ENCODE data around the gene STXBP1. TPM values are rescaled to one million over a fixed set of nuclear protein-coding genes. Genes with fewer than 3 reads are reported as not detected.
A peak's percentile ranks its signal among the peaks of the same experiment; 100 is the strongest.

STXBP1 gene
- total and polyA plus RNA-seq, 2 of the 4 experiments (the other 2 are of a cell fraction), result 15.8 to 22.6 TPM

DNA sequence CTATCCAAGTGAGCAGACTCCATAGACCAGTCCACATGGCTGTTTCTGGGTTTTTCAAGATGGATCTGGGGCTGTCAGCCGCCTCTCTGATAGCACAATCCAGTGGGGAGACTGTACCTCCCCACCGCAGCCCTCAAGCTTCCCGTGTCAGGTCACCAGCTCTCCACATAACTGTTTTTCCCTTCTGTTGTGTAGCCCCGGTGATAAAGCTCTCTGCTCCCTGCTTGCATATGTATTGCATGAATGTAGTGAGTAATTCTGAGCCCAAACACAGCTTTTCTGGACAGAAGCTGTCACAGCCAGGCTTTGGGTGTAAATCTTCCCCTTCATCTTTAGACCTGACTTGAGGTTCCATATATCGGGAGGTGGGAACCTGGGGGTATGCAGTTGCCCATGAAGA, 71.6 kb downstream of the STXBP1 start:
- Histone ChIP-seq H3K23ac (ENCODE audit: low read depth, low read length) (no peak overlapping the region), H3K79me1 (ENCODE audit: low read depth in 1 of 2, low read length in 2 of 2) (no peaks in the 10 kb centered on the region), H3K9me3 (ENCODE audit: control insufficient read depth, insufficient read depth, low read length) (no peaks in the 10 kb centered on the region), H2BK15ac (ENCODE audit: low read depth, low read length) (no peak overlapping the region), H3K27me3 (ENCODE audit: control insufficient read depth, insufficient read depth, low read length) (no peaks in the 10 kb centered on the region), H3K18ac (ENCODE audit: low read depth, low read length) (no peak overlapping the region), H2BK120ac (ENCODE audit: low read depth, low read length) (no peak overlapping the region), H2BK20ac (ENCODE audit: low read depth, low read length) (no peak overlapping the region), H3K36me3 (ENCODE audit: control insufficient read depth, insufficient read depth, low read length) (peaks cover 58% of the 10 kb centered on the region), H2AK9ac (replicated peaks; ENCODE audit: low read depth, low read length, poor library complexity) (peak overlapping the region; percentile 14), H4K91ac (ENCODE audit: insufficient read depth, low read depth, low read length) (no peak overlapping the region), H2AK5ac (ENCODE audit: low read depth, low read length) (0 out of 2 replicates have a peak overlapping the region, but pooled peaks have one; percentile 67), H3K9ac (ENCODE audit: low read depth, low read length) (no peak overlapping the region), H3K56ac (ENCODE audit: extremely low read depth, insufficient read depth, low read length) (no peak overlapping the region), H4K8ac (ENCODE audit: low read depth in 2 of 2, low read length in 2 of 2) (no peak overlapping the region), H3K4me2 (ENCODE audit: low read depth, low read length) (no peak overlapping the region), H3K9me1 (ENCODE audit: insufficient read depth, low read length) (peaks cover 19% of the 10 kb centered on the region), H2AFZ (replicated peaks; ENCODE audit: low read length, poor library complexity) (no peak overlapping the region), H2BK5ac (ENCODE audit: low read depth, low read length, poor library complexity, severe bottlenecking) (no peak overlapping the region), H3K14ac (replicated peaks; ENCODE audit: low read depth, low read length) (no peak overlapping the region; the same call in 1 of the 2 replicates), H3K27ac (ENCODE audit: insufficient read depth, low read length) (no peak overlapping the region), H3K4me1 (ENCODE audit: control insufficient read depth, insufficient read depth, low read length) (peaks cover 11% of the 10 kb centered on the region), H4K5ac (ENCODE audit: low read depth, low read length) (no peak overlapping the region), H4K20me1 (ENCODE audit: insufficient read depth, low read length) (no peaks in the 10 kb centered on the region), H3K4me3 (ENCODE audit: insufficient read depth, low read depth, low read length) (no peak overlapping the region), H3K4ac (ENCODE audit: low read depth, low read length) (no peak overlapping the region)
- dilution Hi-C loops (cut with HindIII; ENCODE audit: low sequenced_read_pairs, unreplicated experiment) (no loop called here), intact Hi-C loops (cut with micrococcal nuclease) (no loop called here), in situ Hi-C loops (cut with MboI; ENCODE audit: low sequenced_read_pairs) (no loop called here)
- POLR2A ChIA-PET (ENCODE audit: unreplicated experiment), result no interaction called here
- TF ChIP-seq SMC3 (IDR thresholded peaks at IDR 0.05; ENCODE audit: low read depth, low read length) (no peak), CEBPB (IDR thresholded peaks at IDR 0.05; ENCODE audit: low read depth, low read length) (peak; percentile 83)
- no CpG with 5 or more reads among the region's 5 CpGs for WGBS, 2 experiments (ENCODE audit: extremely low coverage in 2 of 2, insufficient read length in 1 of 2)
- ATAC-seq (ENCODE audit: low read depth), result peak; percentile 54
- DNase-seq, result peak; percentile 78
- BruUV-seq (replicated peaks), result no TSS peak
- CTCF ChIA-PET, result interaction anchor here (1.1 kb wide), 1 partner anchor 51 kb away, joined by 3 read pairs; the partner anchor contains the start of gene TOR2A
